ENCODE data around the gene FAP.

DNA sequence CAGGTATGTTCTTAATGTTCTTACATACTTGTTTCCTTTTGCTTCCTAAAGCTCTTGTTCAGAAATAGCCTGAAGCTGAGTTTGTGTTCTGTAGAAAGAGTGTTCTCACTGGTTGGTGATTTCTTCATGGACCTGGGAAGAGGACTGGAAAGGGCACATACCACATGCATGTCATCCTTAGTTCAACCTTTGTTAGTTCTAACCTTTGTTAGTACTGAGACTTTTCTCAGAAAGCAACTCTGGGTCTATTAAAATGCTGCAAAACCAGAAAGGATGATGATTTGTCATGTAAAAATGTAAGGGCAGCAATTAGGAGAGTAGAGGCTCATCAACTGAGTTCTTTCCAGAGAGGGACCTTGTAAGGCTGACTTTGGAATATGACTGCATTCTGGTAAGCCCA, 2.5 kb upstream of the FAP start:
- no peak for TF ChIP-seq CTCF (IDR thresholded peaks at IDR 0.05; ENCODE audit: low read depth, low read length)
- no peak for TF ChIP-seq MYC (IDR thresholded peaks at IDR 0.05; ENCODE audit: low read depth, low read length)

Data from NB4 (cell line).